SKM-1 treated with dmso at 0.1 percent for 144 hours (cell line): ENCODE measurements around the gene VAMP4.

Source experiments
- DNase-seq: peaks from one replicate; lab custom pipeline; 2025; ENCODE audit not compliant: unreplicated experiment; lab: John Stamatoyannopoulos, UW

The VAMP4 gene

DNA sequence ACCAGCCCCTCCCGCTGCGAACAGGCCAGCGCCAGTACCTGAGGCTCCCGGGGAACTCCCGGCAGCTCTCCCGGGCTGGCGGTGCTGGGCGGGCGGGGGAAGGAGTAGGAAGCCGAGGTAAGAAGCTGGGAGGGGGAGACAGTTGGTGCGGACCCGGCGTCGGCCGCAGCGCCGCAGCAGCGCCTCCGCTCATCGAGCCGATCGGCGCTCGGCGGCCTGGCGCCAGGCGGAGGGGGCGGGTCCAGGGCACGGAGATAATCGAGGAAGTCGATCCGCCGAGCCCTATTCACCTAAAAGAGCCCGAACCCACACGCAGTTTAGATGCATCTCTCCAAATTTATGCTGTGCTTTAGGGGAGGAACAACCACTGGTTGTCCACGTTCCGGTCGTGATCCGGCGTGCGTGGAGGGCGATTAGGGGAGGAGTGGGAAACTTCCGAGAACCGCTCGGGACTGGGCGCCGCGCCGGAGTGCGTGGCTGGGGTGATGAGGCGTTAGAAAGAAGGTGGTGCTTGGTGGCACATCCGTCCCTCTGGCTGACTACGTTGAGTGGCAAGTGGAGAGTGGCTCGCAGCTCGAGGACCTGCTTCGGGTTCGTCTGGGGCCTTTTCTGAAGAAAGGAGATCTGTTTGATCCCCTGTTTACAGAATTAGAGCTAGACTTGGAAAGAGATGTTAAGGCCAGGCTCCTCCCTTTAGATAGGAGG, at the start of gene VAMP4:
Gene VAMP4 (minus strand): TSS at position 194 of the 705 bp plus-strand sequence. CDS start 3,651 bp downstream, outside the sequence.
- DNase-seq = peak; percentile 90

DNA sequence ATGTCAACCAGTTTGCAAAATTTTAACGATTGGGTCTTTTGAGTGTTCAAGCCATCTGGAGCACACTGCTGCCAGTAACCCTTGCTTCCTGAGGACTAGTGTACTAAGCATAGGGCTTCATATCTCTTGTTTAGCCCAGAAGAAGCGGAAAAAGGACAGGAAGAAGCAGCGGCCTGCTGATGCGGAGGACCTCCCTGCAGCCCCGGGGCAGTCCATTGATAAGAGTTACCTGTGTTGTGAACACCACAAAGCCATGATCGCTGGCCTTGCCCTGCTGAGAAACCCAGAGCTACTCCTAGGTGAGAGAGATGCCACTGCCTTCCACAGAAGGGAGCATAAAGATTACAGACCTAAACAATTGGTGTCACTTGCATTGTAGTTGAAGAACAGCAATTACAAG, 48.5 kb upstream of the VAMP4 start:
- DNase-seq = no peak

DNA sequence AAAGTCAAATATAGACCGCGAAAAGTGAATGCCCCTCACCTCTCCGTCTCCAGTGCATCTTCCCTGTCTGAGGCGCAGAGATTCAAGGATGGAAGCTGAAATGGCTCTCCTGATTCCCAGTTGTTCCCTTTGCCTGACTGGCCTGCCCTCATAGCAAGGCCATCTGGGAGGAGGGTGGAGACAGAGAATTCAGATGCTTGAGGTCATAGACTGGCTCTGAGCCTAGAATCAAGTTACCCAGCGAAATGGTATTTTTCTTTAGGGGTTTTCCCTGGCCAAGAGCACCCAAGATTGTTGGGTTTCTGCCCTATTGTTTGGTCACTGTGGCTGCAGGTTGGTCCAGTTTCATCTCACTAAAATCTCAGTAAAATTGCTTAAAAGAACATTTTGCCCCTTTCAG, 46.8 kb upstream of the VAMP4 start:
- DNase-seq = no peak

DNA sequence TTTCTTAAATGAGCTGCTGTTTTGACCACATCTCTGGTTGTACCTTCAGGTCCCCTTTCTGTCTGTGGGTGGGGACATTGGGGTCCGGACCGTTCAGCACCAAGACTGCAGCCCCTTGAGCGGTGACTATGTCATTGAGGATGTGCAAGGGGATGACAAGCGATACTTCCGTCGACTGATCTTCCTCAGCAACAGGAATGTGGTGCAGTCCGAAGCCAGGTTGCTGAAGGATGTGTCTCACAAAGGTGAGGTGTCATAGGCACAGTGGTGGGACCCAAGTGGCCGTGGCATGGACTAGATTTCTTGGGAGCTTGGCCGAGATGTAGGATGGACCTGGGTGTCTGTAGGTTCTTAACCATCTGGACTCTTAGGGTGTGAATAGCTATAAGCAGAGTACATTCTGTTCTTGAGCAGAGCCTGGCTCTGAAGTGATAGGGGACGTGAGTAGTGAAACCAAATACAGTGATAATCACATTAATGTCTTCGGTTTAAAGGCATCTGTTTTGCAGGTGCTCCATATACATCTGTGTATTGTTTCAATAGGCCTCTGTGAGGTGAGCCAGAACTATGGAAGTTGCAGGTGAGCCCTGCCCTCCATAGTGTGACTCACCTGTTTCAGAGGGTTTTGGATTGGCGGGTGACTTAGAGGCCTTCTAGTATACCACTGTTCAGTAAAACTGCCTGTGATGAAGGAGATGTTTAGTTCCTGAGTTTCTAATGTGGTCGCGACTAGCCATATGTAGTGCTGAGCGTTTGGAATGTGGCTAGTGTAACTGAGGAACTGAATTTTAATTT, 46.0 kb upstream of the VAMP4 start:
- no peak for DNase-seq

- DNase-seq = no peak
Measured at GRCh38 chr1:171786534-171786933, 44.7 kb upstream of the VAMP4 start.

- DNase-seq = no peak
Measured at GRCh38 chr1:171785766-171786165, 43.9 kb upstream of the VAMP4 start.

GRCh38 chr1:171784784-171785183, 42.9 kb upstream of the VAMP4 start:
- DNase-seq = no peak

- DNase-seq = no peak
Measured at GRCh38 chr1:171783816-171784530, 42.1 kb upstream of the VAMP4 start.

DNA sequence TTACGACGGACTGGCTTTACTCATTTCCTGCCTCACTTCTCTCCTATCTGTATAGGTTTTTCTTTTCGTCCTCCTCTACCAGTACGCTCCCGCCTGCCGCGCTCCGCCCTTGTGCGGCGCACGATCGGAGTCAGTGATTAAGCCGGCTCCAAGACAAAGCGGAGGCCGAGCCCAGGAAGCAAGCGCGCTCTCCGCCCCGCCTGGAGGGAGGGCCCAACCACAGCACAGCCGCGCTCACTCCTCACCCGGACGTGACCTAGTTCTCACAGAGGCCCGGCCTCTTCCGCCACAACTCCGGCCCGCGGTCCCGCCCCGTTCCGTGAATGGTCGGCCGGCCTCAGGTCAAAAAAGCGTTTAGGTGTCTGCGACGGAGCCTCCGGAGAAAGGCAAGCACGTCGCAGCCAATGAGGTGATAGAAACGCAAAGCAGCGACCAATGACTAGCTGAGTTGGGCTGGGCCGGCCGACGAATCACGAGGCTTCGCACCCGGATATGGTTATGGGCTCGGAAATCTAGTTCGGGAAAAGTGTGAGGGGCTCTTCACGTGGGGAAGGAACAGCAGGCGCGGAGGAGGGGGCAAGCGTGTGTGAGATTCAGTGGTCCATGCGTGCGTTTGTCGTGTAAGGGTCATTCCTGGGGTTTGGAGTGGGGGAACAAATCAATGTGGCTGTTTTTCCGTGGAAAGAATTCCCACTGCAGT, 39.5 kb upstream of the VAMP4 start, which contains the start of gene METTL13:
Gene METTL13 (plus strand): TSS at position 485 of the 700 bp plus-strand sequence. CDS start 308 bp downstream, outside the sequence.
- DNase-seq = peak; percentile 100

- no peak for DNase-seq
Measured at GRCh38 chr1:171780583-171781175, 38.8 kb upstream of the VAMP4 start.

DNA sequence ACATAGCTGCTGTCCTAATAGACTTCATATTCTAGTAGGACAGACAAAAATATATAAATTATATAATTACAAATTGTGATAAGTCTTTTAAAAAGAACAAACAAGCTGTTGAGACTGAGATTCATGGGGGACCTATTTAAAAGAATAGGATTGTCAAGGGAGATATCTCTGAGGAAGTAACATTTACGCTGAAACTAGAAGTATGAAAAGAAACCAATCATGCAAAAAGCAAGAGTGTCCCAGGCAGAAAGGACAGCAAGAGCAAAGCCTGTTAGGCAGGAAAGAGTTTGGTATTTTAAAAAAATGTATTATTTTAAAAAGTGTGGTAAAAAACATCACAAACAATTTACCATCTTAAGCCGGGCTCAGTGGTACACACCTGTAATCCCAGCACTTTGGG, 30.4 kb upstream of the VAMP4 start:
- no peak for DNase-seq

DNA sequence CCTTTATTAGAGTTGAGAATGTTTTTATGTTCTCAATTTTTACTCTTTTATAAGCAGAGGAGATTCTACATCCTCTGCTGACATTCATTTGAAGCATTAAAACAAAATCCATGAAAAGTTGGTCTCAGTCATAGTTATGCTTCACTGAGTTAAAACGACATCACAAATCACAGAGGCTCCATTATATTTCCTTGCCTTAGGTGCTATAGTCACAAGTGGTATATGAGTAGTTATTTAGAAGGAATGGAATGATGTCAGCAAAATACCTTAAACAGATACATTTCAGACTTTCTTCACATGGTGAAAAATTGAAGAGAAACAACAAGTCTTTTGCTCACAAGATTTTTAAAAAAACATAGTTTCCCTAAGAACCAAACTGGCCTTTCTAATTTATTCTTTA, 27.9 kb upstream of the VAMP4 start:
- DNase-seq = no peak

DNA sequence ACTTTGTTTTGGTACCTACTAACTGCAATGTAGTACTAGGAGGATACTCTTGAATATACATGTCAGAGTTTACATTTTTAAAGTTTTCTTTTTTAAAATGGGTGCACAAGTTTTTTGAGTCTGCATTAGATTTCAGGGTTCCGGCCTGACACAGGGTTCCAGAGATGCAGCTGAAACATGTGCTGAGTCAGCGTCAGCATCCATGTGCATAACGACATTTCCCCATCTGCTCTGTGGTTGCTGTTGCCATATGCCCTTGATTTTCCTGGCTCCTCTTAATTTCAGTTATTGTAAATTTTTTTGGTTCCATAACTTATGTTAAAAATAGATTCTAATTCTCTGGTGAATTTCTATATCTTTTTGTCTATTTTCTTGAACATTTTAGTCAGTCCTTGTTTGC, 27.3 kb upstream of the VAMP4 start:
- no peak for DNase-seq

DNA sequence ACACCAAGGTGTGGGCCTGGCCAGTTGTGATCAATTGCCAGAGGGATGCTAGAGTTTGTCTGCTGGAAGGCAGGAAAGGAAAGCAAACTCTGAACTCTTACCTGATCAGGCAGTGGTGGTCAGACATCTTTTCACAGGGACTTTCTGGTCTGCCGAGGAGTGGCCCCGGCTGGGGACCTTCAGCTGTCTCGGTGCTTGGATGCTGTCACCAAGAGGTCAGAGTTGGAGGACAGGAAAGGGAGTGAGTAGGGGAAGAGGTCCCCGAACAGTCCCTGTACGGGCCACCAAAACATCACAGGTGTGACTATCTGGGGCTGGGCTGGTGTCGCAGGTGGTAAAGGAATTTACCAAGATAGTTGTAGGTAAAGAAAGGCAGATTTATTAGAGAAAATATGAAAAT, 21.9 kb upstream of the VAMP4 start:
- DNase-seq = no peak

DNA sequence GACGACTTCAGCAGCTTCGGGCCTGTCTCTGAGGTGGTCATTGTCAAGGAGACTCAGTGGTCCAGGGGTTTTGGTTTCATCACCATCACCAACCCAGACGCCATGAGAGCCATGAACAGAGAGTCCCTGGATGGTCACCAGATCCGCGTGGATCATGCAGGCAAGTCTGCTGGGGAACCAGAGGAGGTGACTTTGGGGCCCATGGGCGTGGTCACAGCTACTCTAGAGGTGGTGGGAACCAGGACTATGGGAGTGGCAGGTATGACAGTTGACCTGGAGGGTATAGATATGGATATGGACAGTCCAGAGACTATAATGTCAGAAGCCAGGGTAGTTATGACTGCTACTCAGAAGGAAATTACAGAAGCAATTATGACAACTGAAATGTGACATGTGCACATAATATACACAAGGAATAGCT, 20.3 kb upstream of the VAMP4 start:
- DNase-seq = no peak

- no peak for DNase-seq
Measured at GRCh38 chr1:171758011-171758410, 16.1 kb upstream of the VAMP4 start.

- no peak for DNase-seq
Measured at GRCh38 chr1:171756856-171757255, 15.0 kb upstream of the VAMP4 start.

DNA sequence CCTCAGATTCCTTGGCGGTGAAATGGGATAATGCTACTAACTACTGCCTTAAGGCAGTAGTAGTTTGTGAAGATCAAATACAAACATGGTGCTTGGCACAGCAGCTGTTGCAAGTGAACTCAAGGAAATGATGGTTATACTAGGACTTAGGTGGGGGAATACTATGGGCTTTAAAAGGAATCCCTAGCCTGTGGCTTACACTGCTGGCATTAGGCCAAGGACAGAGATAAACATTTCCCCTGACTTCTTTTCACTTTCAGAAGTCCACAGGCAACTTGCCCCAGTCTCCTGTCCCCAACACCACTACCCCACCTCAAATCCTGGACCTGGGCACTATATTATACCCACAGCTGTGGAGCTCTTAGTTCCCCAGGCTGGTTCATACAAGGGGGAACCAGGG, 13.1 kb upstream of the VAMP4 start:
- no peak for DNase-seq

DNA sequence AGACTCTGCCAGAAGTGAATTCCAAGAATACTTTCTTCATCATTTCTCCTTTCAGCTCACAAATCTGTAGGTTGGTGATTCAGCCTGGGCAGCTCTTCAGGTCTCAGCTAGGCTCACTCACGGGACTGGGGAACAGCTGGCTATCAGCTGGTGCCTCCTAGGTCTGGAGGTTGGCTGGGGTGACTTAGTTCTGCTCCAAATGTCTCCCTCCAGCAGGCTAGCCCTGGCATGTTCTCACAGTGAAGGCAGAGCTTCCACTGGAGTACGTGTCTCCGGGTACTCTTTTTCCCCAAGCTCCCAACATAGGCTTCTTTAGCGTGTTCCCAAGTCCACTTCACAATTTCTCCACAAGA, 12.5 kb upstream of the VAMP4 start:
- no peak for DNase-seq

- DNase-seq = no peak
Measured at GRCh38 chr1:171753685-171754352, 12.0 kb upstream of the VAMP4 start.
